Measurements from ENCODE around the gene PEBP1. TPM values are rescaled to one million over a fixed set of nuclear protein-coding genes. Genes with fewer than 3 reads are reported as not detected.

PEBP1 gene
- total RNA-seq, 2 donors from 2014 or later, result 136 to 334 TPM

DNA sequence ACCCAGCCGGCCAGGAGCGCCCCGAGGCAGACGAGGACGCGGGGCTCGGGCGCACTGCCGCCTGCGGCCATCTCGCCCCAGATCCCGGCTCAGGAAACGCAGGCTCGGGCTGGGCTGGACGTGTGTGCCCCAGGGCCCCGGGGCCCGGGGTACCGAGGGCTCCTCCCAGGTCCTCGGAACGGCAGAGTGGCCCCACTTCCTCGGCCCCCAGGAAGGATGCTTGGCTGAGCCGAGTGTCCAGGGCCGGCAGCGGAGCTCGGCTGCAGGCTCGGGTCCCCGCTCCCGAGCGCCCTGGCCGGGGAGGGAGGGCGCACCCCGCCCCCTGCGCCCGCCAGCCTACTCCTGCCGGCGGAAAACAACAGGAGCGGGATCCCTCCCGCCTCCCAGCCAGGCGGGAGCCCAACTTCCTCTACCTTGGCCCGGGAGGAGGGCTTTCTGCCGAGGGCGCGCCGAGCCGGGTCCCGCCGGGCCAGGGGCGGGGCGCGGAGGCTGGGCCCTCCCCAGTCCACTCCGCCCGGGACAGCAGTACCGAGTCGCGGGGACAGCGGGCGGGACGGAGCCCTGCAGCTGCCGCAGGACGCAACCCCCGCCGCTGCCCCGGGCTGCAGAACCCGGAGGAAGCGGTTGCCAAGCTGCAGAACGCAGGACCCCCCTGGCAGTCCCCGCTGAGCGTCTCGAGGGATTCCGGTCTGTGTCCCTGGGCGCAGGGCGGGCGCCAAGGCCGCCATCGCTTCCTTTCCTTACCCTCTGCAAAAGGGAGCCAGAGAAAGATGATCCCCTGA is 32.1 kb upstream of the PEBP1 start, which contains the start of gene VSIG10:
TSS of gene VSIG10 (minus strand) at position 411 of the 782 bp plus-strand sequence. CDS start at position 71, 340 bp downstream.
- peak; percentile 93 for ATAC-seq

DNA sequence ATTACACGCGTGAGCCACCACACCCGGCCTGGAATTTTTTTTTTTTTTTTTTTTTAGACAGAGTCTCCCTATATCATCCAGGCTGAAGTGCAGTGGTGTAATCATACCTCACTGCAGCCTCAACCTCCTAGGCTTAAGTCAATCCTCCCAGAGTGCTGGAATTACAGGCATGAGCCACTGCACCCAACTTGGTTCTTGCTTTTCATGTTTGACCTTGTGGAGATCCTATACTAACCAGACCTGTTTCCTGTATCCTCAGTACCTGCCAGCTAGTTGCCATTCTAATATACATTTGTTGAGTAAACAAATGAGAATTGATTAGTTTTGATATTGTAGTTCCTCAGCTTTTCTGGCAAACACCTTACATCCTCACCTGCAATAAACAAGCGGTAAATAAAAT is 28.9 kb upstream of the PEBP1 start:
- ATAC-seq (no peak), DNase-seq (no peak)
- H3K27ac ChIP-seq, result no peak overlapping the region
- H3K4me3 ChIP-seq, result no peak overlapping the region
- no peaks in the 10 kb centered on the region for H3K9me3 ChIP-seq
- H3K4me1 ChIP-seq, result peaks cover 7% of the 10 kb centered on the region
- no peaks in the 10 kb centered on the region for H3K27me3 ChIP-seq
- no peaks in the 10 kb centered on the region for H3K36me3 ChIP-seq (replicated peaks in 1 of 2; ENCODE audit: insufficient read depth in 1 of 2, low read depth in 2 of 2)
- 48 to 49% methylated on average over 4 of the region's 4 CpGs for WGBS, 2 donors
- no peak for TF ChIP-seq POLR2A (IDR thresholded peaks at IDR 0.05)
- TF ChIP-seq, protein P1, sequence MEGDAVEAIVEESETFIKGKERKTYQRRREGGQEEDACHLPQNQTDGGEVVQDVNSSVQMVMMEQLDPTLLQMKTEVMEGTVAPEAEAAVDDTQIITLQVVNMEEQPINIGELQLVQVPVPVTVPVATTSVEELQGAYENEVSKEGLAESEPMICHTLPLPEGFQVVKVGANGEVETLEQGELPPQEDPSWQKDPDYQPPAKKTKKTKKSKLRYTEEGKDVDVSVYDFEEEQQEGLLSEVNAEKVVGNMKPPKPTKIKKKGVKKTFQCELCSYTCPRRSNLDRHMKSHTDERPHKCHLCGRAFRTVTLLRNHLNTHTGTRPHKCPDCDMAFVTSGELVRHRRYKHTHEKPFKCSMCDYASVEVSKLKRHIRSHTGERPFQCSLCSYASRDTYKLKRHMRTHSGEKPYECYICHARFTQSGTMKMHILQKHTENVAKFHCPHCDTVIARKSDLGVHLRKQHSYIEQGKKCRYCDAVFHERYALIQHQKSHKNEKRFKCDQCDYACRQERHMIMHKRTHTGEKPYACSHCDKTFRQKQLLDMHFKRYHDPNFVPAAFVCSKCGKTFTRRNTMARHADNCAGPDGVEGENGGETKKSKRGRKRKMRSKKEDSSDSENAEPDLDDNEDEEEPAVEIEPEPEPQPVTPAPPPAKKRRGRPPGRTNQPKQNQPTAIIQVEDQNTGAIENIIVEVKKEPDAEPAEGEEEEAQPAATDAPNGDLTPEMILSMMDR (IDR thresholded peaks at IDR 0.05), result no peak
- intact Hi-C loops (cut with DNase I), result no loop called here

More for the DNA sequence above, 32.1 kb upstream of the PEBP1 start, which contains the start of gene VSIG10:
- WGBS, 2 donors, result 0% methylated on average over 3 to 71 of the region's 75 CpGs
- DNase-seq, result peak; percentile 77 to 85 (median 82)
- peaks cover 9% of the 10 kb centered on the region for H3K4me1 ChIP-seq
- TF ChIP-seq, protein P1 (IDR thresholded peaks at IDR 0.05), result peak in 2 of 7 experiments; percentile 16 to 17
- TF ChIP-seq POLR2A (IDR thresholded peaks at IDR 0.05), result peak; percentile 78 to 82 (median 78)
- peak within 1 kb of the TSS; percentile 70 to 92 (median 82) for H3K27ac ChIP-seq
- intact Hi-C loops (cut with DNase I), result no loop called here
- H3K27me3 ChIP-seq, result no peaks in the 10 kb centered on the region
- no peaks in the 10 kb centered on the region for H3K36me3 ChIP-seq (replicated peaks in 1 of 2; ENCODE audit: insufficient read depth in 1 of 2, low read depth in 2 of 2)
- H3K9me3 ChIP-seq, result no peaks in the 10 kb centered on the region
- peak within 1 kb of the TSS; percentile 85 to 88 for H3K4me3 ChIP-seq

DNA sequence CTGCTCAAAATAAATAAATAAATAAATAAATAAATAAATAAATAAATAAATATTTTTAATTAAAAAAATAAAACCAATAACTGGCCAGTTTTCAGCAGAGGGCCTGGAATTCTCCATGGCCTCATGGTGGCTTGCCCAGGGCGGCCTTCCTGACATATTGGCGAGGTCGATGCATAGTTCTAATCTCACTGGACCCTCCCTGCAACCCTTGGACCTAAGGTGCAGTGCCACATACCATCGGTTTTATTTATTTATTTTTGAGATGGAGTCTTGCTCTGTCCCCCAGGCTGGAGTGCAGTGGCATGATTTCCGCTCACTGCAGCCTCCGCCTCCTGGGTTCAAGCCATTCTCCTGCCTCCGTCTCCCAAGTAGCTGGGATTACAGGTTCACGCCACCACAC is 28.2 kb upstream of the PEBP1 start:
- no peaks in the 10 kb centered on the region for H3K36me3 ChIP-seq (replicated peaks in 1 of 2; ENCODE audit: insufficient read depth in 1 of 2, low read depth in 2 of 2)
- no peak overlapping the region for H3K27ac ChIP-seq
- 88 to 90% methylated on average over 8 of the region's 8 CpGs for WGBS, 2 donors

DNA sequence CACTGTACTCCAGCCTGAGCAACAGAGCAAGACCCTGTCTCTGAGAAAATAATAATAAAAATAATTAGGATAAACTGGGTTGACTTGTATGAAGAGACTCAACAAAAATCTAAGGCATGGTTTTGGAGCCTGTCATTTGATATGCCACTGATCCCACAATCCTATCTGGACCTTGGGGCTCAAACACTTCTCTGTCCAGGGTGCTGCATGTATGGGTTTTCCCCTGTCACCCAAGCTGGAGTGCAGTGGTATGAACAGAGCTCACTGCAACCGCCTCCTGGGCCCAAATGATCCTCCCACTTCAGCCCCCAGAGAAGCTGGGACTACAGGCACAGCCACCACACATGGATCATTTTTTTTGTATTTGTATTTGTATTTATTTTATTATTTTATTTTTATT is 26.8 kb upstream of the PEBP1 start:
- Histone ChIP-seq H3K9me3 (no peaks in the 10 kb centered on the region), H3K27ac (no peak overlapping the region), H3K4me1 (no peaks in the 10 kb centered on the region), H3K27me3 (no peaks in the 10 kb centered on the region), H3K4me3 (no peak overlapping the region), H3K36me3 (replicated peaks in 1 of 2; ENCODE audit: insufficient read depth in 1 of 2, low read depth in 2 of 2) (no peaks in the 10 kb centered on the region)
- WGBS, 2 donors, result 93% methylated on average over 1 of the region's 1 CpG
- intact Hi-C loops (cut with DNase I), result no loop called here
- ATAC-seq (no peak), DNase-seq (no peak)
- no peak for TF ChIP-seq POLR2A (IDR thresholded peaks at IDR 0.05)
- TF ChIP-seq, protein P1 (IDR thresholded peaks at IDR 0.05), result no peak

More for the DNA sequence above, 28.2 kb upstream of the PEBP1 start:
- no peaks in the 10 kb centered on the region for H3K9me3 ChIP-seq
- peaks cover under 1% of the 10 kb centered on the region for H3K4me1 ChIP-seq
- no peak overlapping the region for H3K4me3 ChIP-seq
- DNase-seq (no peak), ATAC-seq (no peak)
- intact Hi-C loops (cut with DNase I), result no loop called here
- TF ChIP-seq, protein P1 (IDR thresholded peaks at IDR 0.05), result no peak
- no peak for TF ChIP-seq POLR2A (IDR thresholded peaks at IDR 0.05)
- H3K27me3 ChIP-seq, result no peaks in the 10 kb centered on the region

Measured in body of pancreas (tissue), 4 donors.